Fibroblast of lung (primary cell): ENCODE data around the gene RNF5. TPM values are rescaled to one million over a fixed set of nuclear protein-coding genes. Genes with fewer than 3 reads are reported as not detected.
"Not testable (repeated sequence)": the region's sequence is repeated elsewhere in the genome, so short reads cannot be mapped to it uniquely, and the experiment has no call there.

Experiments
- DNase-seq, 2 donors: peaks; one replicate each; pipeline versions ENCODE4 v3.0.0 to v3.0.0-alpha.2; 2010; ENCODE audit warnings: low read depth in 2 of 2
- H2AFZ ChIP-seq: 2 replicates; pipeline ENCODE4 v1.5.1; 2012; ENCODE audit warnings: low read length, control low read depth, inconsistent platforms
- H3K27ac ChIP-seq: 2 replicates; pipeline ENCODE4 v1.5.1; 2011; ENCODE audit warnings: low read length, control low read depth; ENCODE audit not compliant: insufficient read depth
- H3K27me3 ChIP-seq: 2 replicates; pipeline ENCODE4 v1.5.1; 2011; ENCODE audit warnings: mild to moderate bottlenecking, low read length; ENCODE audit not compliant: control insufficient read depth, insufficient read depth
- H3K36me3 ChIP-seq: 2 replicates; pipeline ENCODE4 v1.5.1; 2011; ENCODE audit warnings: low read length; ENCODE audit not compliant: control insufficient read depth, insufficient read depth
- H3K4me1 ChIP-seq: 2 replicates; pipeline ENCODE4 v1.5.1; 2011; ENCODE audit warnings: low read length; ENCODE audit not compliant: control insufficient read depth, insufficient read depth; ENCODE audit errors: extremely low read depth
- H3K4me2 ChIP-seq: 2 replicates; pipeline ENCODE4 v1.5.1; 2011; ENCODE audit warnings: low read length, control low read depth; ENCODE audit not compliant: insufficient read depth; ENCODE audit errors: extremely low read depth
- H3K4me3 ChIP-seq, 4 experiments: fragments of 200-600 bp in 1 of 4; sonication (generic) in 1 of 4; replicated peaks in 1 of 4; 2 replicates each; pipeline ENCODE4 v1.5.1; 2011 to 2016; ENCODE audit warnings: low read length in 4 of 4, low read depth in 3 of 4, mild to moderate bottlenecking in 3 of 4, control low read depth in 2 of 4, inconsistent platforms in 1 of 4, mixed read lengths in 1 of 4; ENCODE audit not compliant: insufficient read depth in 1 of 4; ENCODE audit errors: control extremely low read depth in 1 of 4
- H3K79me2 ChIP-seq: 2 replicates; pipeline ENCODE4 v1.5.1; 2012; ENCODE audit warnings: mild to moderate bottlenecking, low read length, inconsistent platforms; ENCODE audit not compliant: control insufficient read depth, insufficient read depth
- H3K9ac ChIP-seq: 2 replicates; pipeline ENCODE4 v1.5.1; 2011; ENCODE audit warnings: mild to moderate bottlenecking, low read length, control low read depth; ENCODE audit not compliant: insufficient read depth
- H3K9me3 ChIP-seq: 2 replicates; pipeline ENCODE4 v1.5.1; 2012; ENCODE audit warnings: low read depth, low read length; ENCODE audit not compliant: control insufficient read depth, insufficient read depth
- H4K20me1 ChIP-seq: 2 replicates; pipeline ENCODE4 v1.5.1; 2011; ENCODE audit warnings: low read length; ENCODE audit not compliant: control insufficient read depth, insufficient read depth; ENCODE audit errors: extremely low read depth
- CTCF ChIP-seq, 2 donors: IDR thresholded peaks in 1 of 2; conservative IDR thresholded peaks in 1 of 2; 1 replicate in 1 of 2; 2 replicates in 1 of 2; pipeline ENCODE4 v1.5.1; 2011 to 2012; ENCODE audit warnings: low read length in 2 of 2, control low read depth in 1 of 2, inconsistent platforms in 1 of 2, low read depth in 1 of 2, mild to moderate bottlenecking in 1 of 2
- EZH2 ChIP-seq: IDR thresholded peaks from 2 replicates; pipeline ENCODE4 v1.5.1; 2012; ENCODE audit warnings: low read length, control low read depth, mild to moderate bottlenecking; ENCODE audit errors: missing control alignments
- polyA plus RNA-seq, 2 donors: library from polyadenylated mRNA; depleted of rRNA in 1 of 2; stranded (reverse) in 1 of 2; unstranded in 1 of 2; fragments of >200 nt; gene quantifications; 2 replicates each; pipeline ENCODE4 v1.2.1, GENCODE V29; 2011 to 2012; ENCODE audit warnings: missing spikeins in 1 of 2
- total RNA-seq: library from RNA; depleted of rRNA; stranded (reverse); fragments of >200 nt; gene quantifications from 2 replicates; pipeline ENCODE4 v1.2.1, GENCODE V29; 2014

The RNF5 gene
- total and polyA plus RNA-seq, 2 donors (not counting 1 experiment from before 2014, with no cell fraction given) = 23.9 to 63.4 TPM

GRCh38 chr6:32191696-32192607 lies 13.7 kb downstream of the RNF5 start:
- H4K20me1 ChIP-seq = no peaks in the 10 kb centered on the region
- no peaks in the 10 kb centered on the region for H3K27me3 ChIP-seq
- H3K4me1 ChIP-seq = peaks cover 15% of the 10 kb centered on the region
- peaks cover 20% of the 10 kb centered on the region for H3K79me2 ChIP-seq
- H3K4me2 ChIP-seq = peak overlapping the region; percentile 32
- H3K9me3 ChIP-seq = no peaks in the 10 kb centered on the region
- no peak overlapping the region for H3K4me3 ChIP-seq
- TF ChIP-seq CTCF (conservative IDR thresholded peaks at IDR 0.05 in 1 of 2, IDR thresholded peaks at IDR 0.05 in 1 of 2; ENCODE audit: low read depth in 1 of 2, low read length in 2 of 2) (no peak), EZH2 (no peak)
- H3K9ac ChIP-seq = peak overlapping the region; percentile 40
- peaks cover 5% of the 10 kb centered on the region for H3K36me3 ChIP-seq
- peak overlapping the region; percentile 16 for H3K27ac ChIP-seq
- no peak for DNase-seq
- no peak overlapping the region for H2AFZ ChIP-seq

- Histone ChIP-seq H3K27me3 (no peaks in the 10 kb centered on the region), H3K9ac (peak within 1 kb of the TSS; percentile 40), H3K79me2 (peaks cover 17% of the 10 kb centered on the region), H3K4me3 (no peak within 1 kb of the TSS), H3K9me3 (no peaks in the 10 kb centered on the region), H2AFZ (peak within 1 kb of the TSS; percentile 84), H3K4me1 (peaks cover 17% of the 10 kb centered on the region), H3K27ac (peak within 1 kb of the TSS; percentile 44), H3K36me3 (peaks cover 2% of the 10 kb centered on the region), H4K20me1 (no peaks in the 10 kb centered on the region), H3K4me2 (peak within 1 kb of the TSS; percentile 55)
- TF ChIP-seq CTCF (conservative IDR thresholded peaks at IDR 0.05 in 1 of 2, IDR thresholded peaks at IDR 0.05 in 1 of 2; ENCODE audit: low read depth in 1 of 2, low read length in 2 of 2) (no peak), EZH2 (no peak)
- DNase-seq = peak; percentile 25 to 37
Measured at GRCh38 chr6:32192608-32193039, 14.4 kb downstream of the RNF5 start, which contains the start of gene GPSM3. TSS of gene GPSM3 (minus strand) at chr6:32192643. CDS start at chr6:32192513, 130 bp downstream.

GRCh38 chr6:32193096-32193495 lies 14.9 kb downstream of the RNF5 start:
- not testable (repeated sequence) for H3K9me3 ChIP-seq, H3K4me2 ChIP-seq, H3K27ac ChIP-seq, H3K9ac ChIP-seq, H4K20me1 ChIP-seq, H3K36me3 ChIP-seq, H3K27me3 ChIP-seq, H3K4me3 ChIP-seq, DNase-seq
- H3K79me2 ChIP-seq = peaks cover 13% of the 10 kb centered on the region
- H2AFZ ChIP-seq = peak overlapping the region; percentile 84
- H3K4me1 ChIP-seq = peaks cover 17% of the 10 kb centered on the region
